Activated naive CD8-positive, alpha-beta T cell treated with anti-CD3 and anti-CD28 coated beads for 36 hours (primary cell): Measurements from ENCODE around the gene CEP135. TPM values are rescaled to one million over a fixed set of nuclear protein-coding genes. Genes with fewer than 3 reads are reported as not detected.

Experiments used
- DNase-seq: peaks from one replicate; pipeline ENCODE4 v3.0.0; 2021
- H3K27ac Mint-ChIP-seq: one replicate; pipeline ENCODE4 v1.8.0; 2022; ENCODE audit warnings: mild to moderate bottlenecking, moderate library complexity, mixed read lengths
- H3K27me3 Mint-ChIP-seq: one replicate; pipeline ENCODE4 v1.8.0; 2022; ENCODE audit warnings: mild to moderate bottlenecking, mixed read lengths
- H3K36me3 Mint-ChIP-seq: one replicate; pipeline ENCODE4 v1.8.0; 2021; ENCODE audit warnings: mild to moderate bottlenecking, mixed read lengths
- H3K4me1 Mint-ChIP-seq: one replicate; pipeline ENCODE4 v1.8.0; 2021; ENCODE audit warnings: mixed read lengths
- H3K4me3 Mint-ChIP-seq: one replicate; pipeline ENCODE4 v1.8.0; 2022; ENCODE audit warnings: mild to moderate bottlenecking, moderate library complexity, mixed read lengths
- H3K9me3 Mint-ChIP-seq: one replicate; pipeline ENCODE4 v1.8.0; 2022; ENCODE audit warnings: mixed read lengths
- total RNA-seq, 2 experiments: library from RNA; stranded (reverse); gene quantifications; one replicate each; pipeline ENCODE4 v1.2.3, GENCODE V29; 2021

CEP135 gene
- total RNA-seq, 2 experiments from 2014 or later: 14.6 to 16.6 TPM

DNA sequence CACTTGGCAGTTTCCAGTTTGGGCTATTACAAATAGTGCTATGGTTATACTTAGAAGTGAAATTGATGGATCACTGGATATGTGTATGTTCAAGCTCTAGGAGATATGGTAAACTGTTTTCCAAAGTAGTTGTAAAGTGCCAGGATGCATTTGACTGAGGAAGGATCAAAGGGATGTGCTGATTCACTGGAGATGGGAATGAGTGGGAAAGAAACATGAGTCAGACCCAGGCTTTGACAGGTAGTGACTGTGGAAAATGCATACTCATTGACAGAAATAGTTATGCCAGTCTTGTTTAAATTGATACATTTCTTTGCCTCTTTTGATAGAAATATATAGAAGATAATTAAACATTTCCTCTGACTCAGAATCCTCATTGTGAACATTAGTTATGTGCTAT, 77.9 kb downstream of the CEP135 start:
- H3K27me3 Mint-ChIP-seq: no peaks in the 10 kb centered on the region
- H3K36me3 Mint-ChIP-seq: peaks cover 47% of the 10 kb centered on the region
- no peaks in the 10 kb centered on the region for H3K4me1 Mint-ChIP-seq
- no peak for DNase-seq
- H3K27ac Mint-ChIP-seq: no peak overlapping the region
- peaks cover 2% of the 10 kb centered on the region for H3K9me3 Mint-ChIP-seq
- H3K4me3 Mint-ChIP-seq: no peak overlapping the region

DNA sequence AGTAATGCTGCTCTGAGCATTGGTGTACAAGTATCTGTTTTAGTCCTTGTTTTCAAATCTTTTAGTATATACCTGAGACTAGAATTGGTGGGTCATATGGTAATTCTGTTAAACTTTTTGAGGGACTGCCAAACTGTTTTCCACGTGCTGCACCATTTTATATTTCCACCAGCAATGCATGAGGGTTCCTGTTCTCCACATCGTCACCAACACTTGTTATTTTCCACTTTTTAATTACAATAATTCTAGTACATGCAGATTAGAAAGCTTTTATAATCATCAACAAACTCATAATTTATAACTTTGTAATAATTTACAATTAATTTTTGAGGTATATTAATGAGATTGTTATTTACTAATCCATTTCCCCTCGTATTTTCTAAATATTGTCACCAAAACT, 79.4 kb downstream of the CEP135 start:
- H3K27ac Mint-ChIP-seq: no peak overlapping the region
- no peak overlapping the region for H3K4me3 Mint-ChIP-seq
- no peaks in the 10 kb centered on the region for H3K4me1 Mint-ChIP-seq
- DNase-seq: no peak
- no peaks in the 10 kb centered on the region for H3K27me3 Mint-ChIP-seq
- H3K9me3 Mint-ChIP-seq: peaks cover 2% of the 10 kb centered on the region
- H3K36me3 Mint-ChIP-seq: peaks cover 44% of the 10 kb centered on the region

DNA sequence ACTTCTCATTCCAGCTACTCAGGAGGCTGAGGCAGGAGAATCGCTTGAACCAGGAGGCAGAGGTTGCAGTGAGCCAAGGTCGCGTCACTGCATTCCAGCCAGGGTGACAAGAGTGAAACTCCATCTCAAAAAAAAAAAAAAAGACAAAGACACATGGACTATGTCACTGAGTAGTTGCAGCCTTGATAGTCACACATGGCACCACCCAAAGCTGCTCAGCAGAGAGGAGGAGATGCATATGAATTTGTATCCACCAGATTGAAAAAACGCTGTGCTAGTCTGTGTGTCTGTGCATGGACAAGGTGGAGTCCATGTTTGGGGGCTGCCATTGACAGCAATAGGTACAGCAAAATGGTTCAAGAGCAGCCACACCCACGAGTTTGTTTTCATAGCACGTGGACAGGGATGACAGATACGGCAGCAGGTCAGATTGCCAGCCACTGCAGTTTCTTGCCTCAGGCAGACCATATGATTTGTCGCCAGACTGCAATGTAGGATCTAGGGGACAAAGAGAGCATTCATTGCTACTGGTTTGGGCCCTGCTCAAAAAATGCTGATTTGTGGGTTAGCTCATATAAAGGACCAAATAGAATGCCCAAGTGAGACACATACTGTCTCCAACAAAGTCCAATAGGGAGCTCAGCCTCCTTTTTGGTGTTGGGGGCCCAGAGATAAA, 89.9 kb downstream of the CEP135 start:
- DNase-seq: no peak
- H3K4me1 Mint-ChIP-seq: no peaks in the 10 kb centered on the region
- no peak overlapping the region for H3K27ac Mint-ChIP-seq
- H3K36me3 Mint-ChIP-seq: no peaks in the 10 kb centered on the region
- peaks cover 20% of the 10 kb centered on the region for H3K27me3 Mint-ChIP-seq
- peaks cover 5% of the 10 kb centered on the region for H3K9me3 Mint-ChIP-seq
- no peak overlapping the region for H3K4me3 Mint-ChIP-seq

DNA sequence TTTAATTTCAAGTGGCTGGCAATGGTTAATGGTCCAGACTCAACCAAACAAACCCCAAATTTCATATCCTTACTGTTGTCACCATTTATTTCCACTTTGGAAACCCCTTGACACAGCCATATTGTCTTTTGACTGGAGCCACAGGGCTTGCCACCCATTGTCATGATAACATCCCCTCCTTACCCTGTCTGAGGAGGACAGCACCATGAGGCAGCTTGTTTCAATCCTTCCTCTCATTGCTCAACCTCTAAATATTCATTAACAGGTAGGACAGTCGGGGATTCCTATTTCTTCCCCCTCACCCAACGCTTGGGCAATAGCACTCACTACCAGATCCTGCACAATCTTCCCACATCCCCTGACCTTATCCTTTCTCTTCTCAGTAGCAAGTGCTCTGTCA, 92.1 kb downstream of the CEP135 start:
- no peaks in the 10 kb centered on the region for H3K4me1 Mint-ChIP-seq
- H3K4me3 Mint-ChIP-seq: no peak overlapping the region
- no peak overlapping the region for H3K27ac Mint-ChIP-seq
- H3K9me3 Mint-ChIP-seq: no peaks in the 10 kb centered on the region
- peaks cover 28% of the 10 kb centered on the region for H3K27me3 Mint-ChIP-seq
- DNase-seq: no peak
- no peaks in the 10 kb centered on the region for H3K36me3 Mint-ChIP-seq

DNA sequence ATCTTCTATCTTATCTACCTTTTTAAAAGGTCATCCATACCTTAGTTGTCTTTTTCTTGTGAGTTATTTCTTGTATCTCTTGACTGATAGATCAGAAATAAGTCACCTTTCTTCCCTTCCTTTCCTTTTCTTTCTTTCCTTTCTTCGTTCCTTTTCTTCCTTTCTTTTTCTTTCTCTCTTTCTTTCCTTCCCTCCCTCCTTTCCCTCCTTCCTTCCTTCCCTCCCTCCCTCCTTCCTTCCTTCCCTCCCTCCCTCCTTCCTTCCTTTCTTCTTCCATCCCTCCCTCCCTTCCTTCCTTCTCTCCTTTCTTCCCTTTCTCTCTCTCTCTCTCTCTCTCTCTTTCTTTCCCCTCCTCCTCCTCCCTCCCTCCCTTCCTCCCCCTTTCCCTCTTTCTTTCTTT, 93.5 kb downstream of the CEP135 start:
- Mint-ChIP-seq H3K9me3 (no peaks in the 10 kb centered on the region), H3K4me3 (no peak overlapping the region), H3K27ac (no peak overlapping the region), H3K4me1 (no peaks in the 10 kb centered on the region), H3K36me3 (no peaks in the 10 kb centered on the region), H3K27me3 (peaks cover 42% of the 10 kb centered on the region)
- DNase-seq: no peak

DNA sequence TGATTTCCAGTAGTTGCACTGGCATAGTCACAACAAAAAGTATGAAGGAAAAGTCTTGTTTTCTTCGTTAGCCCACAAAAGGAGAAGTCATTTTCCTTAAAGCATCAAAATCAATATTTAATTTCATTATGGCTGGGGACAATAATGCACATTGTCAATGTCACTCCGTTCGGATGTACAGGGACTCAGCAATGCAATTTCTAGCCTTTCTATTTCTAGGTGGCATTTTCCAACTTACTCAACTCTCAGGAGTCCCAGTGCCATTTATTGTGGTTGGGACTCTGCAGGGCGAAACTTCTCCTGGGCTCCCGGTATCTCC, 99.6 kb downstream of the CEP135 start:
- no peak for DNase-seq
- Mint-ChIP-seq H3K27me3 (peaks cover 65% of the 10 kb centered on the region), H3K4me3 (peak overlapping the region; percentile 61), H3K36me3 (no peaks in the 10 kb centered on the region), H3K9me3 (no peaks in the 10 kb centered on the region), H3K27ac (no peak overlapping the region), H3K4me1 (peaks cover 12% of the 10 kb centered on the region)

DNA sequence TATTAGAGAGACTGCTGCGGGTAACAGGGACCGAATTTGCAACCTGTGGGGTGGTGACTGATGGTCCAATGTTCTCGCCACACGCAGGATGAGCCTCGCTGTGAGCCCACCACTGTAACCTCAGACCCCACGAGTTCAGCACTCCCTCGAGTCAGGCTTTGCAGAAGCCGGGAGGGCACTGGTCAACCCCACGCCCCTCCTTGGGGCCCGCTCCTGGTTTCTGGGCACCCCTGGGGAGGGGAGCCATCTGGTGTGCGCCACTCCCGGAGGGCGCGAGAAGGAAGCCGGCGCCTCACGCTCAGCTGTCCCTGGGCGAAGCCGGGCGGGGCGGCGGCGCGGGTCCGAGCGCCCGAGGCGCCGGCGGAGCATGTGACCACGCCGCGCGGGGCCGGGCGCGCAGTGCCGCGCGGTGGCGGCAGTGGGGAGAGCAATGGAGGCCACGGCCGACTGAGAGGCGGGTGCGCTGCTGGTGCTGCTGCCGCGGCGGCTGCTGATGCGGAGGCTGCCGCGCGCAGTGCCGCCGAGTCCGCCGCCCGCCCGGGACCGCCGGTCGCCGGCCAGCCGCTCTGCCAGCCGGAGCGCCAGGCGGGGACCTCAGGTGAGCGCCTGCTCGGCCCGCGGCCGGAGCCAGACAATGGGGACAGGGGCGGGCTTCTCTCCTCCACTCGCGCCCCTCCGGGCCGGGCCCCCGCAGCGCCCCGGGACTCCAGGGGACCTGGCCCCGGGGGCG, 100.1 kb downstream of the CEP135 start:
- H3K27me3 Mint-ChIP-seq: peaks cover 67% of the 10 kb centered on the region
- no peaks in the 10 kb centered on the region for H3K9me3 Mint-ChIP-seq
- H3K27ac Mint-ChIP-seq: no peak overlapping the region
- H3K36me3 Mint-ChIP-seq: no peaks in the 10 kb centered on the region
- peak; percentile 72 for DNase-seq
- H3K4me3 Mint-ChIP-seq: peak overlapping the region; percentile 61
- peaks cover 12% of the 10 kb centered on the region for H3K4me1 Mint-ChIP-seq

DNA sequence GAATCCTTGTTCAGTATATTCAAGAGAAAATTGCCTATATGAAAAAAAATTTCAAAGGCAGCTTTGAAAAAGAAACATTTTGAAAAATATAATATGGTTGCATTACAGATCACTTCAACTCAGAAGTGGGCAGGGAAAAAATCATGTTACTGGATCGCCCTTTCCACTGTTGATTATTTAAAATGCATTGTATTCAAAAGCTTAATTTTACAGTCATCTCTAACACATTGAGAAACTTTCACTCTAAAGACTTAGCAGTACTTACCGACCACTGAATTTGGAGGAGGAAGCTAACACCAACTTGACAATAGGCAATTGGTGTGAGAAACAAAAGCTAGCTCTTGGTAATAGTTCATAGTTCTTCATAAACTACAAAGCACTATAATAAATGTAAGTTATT, 101.9 kb downstream of the CEP135 start:
- H3K36me3 Mint-ChIP-seq: no peaks in the 10 kb centered on the region
- DNase-seq: no peak
- no peaks in the 10 kb centered on the region for H3K9me3 Mint-ChIP-seq
- H3K27ac Mint-ChIP-seq: no peak overlapping the region
- H3K4me3 Mint-ChIP-seq: no peak overlapping the region
- peaks cover 72% of the 10 kb centered on the region for H3K27me3 Mint-ChIP-seq
- H3K4me1 Mint-ChIP-seq: peaks cover 12% of the 10 kb centered on the region

DNA sequence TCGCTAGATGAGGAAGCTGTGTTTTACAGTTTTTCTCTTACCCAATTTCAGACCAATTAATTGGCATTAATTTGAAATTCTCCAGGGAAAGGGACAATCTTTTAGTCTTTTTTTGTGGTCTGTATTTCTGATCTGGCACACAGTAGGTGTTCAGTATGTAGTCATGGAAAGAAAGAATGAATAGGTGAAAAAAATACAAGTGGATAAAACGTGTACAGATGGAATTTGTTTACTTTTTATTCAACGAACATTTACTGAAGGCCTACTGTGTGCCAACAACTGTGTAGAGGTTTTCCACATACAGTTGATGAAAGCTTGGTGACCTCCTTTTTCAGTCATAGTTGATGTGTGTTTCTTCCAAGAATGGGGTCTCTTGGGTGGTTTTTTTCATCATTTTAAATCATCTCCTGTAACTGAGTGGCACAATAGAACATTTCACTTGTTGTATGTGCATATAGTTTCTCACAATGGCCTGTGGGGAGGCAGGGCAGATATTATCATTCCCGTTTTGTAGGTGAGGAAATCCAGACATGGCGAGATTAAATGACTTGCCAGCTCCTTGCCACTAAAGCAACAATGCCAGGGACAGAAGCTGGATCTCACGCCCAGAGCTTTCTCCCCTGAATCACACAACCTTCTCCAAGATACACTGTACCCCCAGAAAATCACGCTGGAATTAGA, 102.4 kb downstream of the CEP135 start:
- Mint-ChIP-seq H3K4me1 (peaks cover 12% of the 10 kb centered on the region), H3K9me3 (no peaks in the 10 kb centered on the region), H3K27ac (no peak overlapping the region), H3K36me3 (no peaks in the 10 kb centered on the region), H3K4me3 (no peak overlapping the region), H3K27me3 (peaks cover 73% of the 10 kb centered on the region)
- no peak for DNase-seq

DNA sequence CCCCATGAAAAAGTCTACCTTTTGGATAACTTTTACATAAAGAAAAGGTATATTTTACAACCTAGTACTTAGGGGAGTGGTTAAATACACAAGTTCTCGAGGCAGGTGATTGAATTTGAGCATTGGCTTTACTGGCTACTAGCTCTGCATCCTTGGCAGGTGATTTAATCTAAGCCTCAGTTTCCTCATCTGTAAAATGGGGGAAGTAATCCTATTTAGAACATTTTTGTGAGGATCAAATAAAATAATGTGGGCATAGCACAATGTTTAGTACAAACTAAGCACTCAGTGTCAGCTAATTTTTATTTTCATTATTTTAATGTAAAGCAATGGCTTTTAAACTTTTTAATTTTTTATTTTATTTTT, 102.9 kb downstream of the CEP135 start:
- H3K4me1 Mint-ChIP-seq: peaks cover 12% of the 10 kb centered on the region
- H3K9me3 Mint-ChIP-seq: no peaks in the 10 kb centered on the region
- H3K36me3 Mint-ChIP-seq: no peaks in the 10 kb centered on the region
- H3K27ac Mint-ChIP-seq: no peak overlapping the region
- H3K27me3 Mint-ChIP-seq: peaks cover 70% of the 10 kb centered on the region
- no peak overlapping the region for H3K4me3 Mint-ChIP-seq
- DNase-seq: no peak

DNA sequence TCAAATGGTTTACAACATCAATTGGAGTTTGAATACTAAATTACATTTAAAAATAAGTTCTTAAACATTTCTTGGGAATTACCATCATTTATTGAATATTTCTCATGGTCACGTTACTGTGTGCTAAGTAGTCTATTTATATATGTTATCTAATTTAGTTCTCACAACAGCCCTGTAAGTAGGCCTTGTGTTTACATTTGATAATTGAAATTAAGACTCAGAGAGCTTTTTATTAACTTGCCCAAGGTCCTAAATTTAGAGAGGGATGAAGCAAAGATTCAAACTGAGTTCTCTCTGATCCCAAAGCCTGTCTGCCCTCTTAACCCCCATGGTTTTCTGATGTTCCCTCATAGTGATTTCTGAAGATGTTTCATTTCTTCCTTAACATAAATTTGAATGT, 103.7 kb downstream of the CEP135 start:
- Mint-ChIP-seq H3K27ac (no peak overlapping the region), H3K4me1 (peaks cover 12% of the 10 kb centered on the region), H3K9me3 (no peaks in the 10 kb centered on the region), H3K27me3 (peaks cover 65% of the 10 kb centered on the region), H3K4me3 (no peak overlapping the region), H3K36me3 (no peaks in the 10 kb centered on the region)
- no peak for DNase-seq

DNA sequence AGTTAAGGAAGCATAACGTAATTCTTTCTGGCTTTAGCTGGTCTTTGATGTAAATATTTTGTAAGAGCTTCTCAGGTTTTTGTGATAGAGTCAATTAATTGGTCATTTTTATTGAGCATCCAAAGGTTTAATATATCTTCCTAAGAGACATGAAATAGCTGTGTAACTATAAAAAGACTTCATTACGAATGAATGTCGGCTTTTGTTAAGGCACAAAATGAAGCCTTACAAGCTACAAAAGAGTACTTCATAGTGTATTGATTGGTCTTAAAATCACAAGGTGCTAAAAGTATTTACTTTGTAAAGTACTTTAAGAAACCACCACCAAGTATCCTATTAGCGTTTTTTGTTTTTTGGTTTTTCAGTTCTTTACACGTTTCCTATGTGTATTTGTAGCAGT, 104.2 kb downstream of the CEP135 start:
- H3K4me1 Mint-ChIP-seq: peaks cover 12% of the 10 kb centered on the region
- H3K27ac Mint-ChIP-seq: no peak overlapping the region
- no peaks in the 10 kb centered on the region for H3K9me3 Mint-ChIP-seq
- no peak overlapping the region for H3K4me3 Mint-ChIP-seq
- DNase-seq: no peak
- peaks cover 61% of the 10 kb centered on the region for H3K27me3 Mint-ChIP-seq
- no peaks in the 10 kb centered on the region for H3K36me3 Mint-ChIP-seq

DNA sequence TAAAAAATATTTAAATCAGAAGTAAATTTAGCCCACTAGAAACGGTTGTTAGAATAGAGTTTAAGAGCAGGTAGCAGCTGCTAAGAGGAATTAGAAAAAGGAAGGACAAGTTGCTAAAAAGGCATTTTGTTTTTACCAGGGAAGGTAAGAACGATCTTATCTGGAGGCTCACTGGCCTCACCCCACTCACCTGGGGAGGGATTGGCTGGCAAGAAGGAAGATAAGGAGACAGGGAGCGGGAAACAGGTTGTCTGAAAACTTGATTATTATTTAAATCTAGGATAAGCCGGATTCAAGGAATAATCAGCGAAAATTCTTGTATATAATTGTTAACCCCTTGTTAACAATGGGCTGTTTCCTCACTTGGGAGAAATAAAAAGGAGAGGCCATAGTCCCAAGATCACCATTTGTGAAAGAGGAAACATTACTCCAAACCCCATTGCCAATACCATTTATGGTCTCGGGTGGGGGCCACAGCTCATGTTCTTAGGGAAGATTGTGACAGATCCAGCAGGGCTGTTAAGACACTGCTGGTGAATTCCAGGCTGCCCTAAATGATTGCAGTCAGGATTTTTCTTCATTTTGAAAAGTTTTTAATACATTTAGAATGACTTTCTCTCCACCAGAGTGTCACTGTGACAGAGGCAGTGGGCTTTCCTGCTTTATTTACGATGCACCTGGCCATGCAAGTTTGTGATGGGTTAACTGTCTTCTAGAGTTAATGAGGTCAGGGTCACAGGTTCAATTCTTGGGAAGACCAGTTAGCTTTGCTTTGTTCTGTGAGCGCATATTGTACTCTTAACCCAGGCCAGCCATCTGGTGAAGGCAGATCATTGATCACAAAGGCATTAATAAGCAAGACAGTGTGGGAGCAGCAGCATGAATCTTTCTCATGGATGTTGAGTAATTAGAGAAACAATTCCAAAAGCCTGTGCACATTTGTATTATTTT, 106.6 kb downstream of the CEP135 start:
- Mint-ChIP-seq H3K9me3 (no peaks in the 10 kb centered on the region), H3K27ac (no peak overlapping the region), H3K4me3 (no peak overlapping the region), H3K36me3 (no peaks in the 10 kb centered on the region), H3K27me3 (peaks cover 45% of the 10 kb centered on the region), H3K4me1 (peaks cover 3% of the 10 kb centered on the region)
- DNase-seq: no peak

DNA sequence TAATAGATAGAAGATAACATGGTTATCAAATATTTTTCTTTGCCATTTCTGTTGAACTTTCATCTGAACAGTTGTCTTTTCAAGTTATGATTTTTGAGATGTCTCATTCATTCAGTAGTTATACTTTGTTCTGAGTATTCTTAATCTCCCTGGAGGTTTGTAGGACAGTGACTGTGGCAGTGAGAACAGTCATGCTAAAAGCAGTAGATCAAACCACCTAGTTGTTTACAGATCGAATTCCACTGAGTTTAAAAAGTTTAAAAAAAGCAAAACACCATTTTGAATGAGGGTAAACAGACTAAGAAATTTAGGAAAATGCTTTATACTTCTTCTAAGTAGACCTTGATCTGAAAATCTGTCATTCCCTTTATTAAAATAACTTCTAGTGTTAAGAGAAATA, 107.2 kb downstream of the CEP135 start:
- no peak for DNase-seq
- Mint-ChIP-seq H3K27ac (no peak overlapping the region), H3K9me3 (no peaks in the 10 kb centered on the region), H3K4me3 (no peak overlapping the region), H3K36me3 (no peaks in the 10 kb centered on the region), H3K27me3 (peaks cover 38% of the 10 kb centered on the region), H3K4me1 (peaks cover 3% of the 10 kb centered on the region)

DNA sequence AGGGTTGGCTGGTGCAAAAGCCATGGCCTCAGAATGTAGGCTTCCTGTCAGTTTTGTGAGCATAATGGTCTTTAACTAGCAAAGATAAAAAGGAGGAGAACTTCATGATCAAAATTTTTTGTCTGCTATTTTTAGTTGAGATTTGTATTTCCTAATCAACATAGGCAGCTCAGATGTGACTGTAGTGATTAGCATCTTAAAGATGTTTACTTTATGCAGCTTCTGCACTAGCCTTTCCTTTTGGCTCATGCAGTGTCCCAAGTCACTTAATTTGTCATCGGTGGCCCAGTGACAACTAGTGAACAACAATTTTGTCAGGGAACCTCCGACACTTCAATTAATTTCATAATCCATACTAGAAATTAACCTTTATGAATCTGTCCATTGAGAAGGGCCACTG, 109.8 kb downstream of the CEP135 start:
- DNase-seq: no peak
- Mint-ChIP-seq H3K4me1 (no peaks in the 10 kb centered on the region), H3K36me3 (no peaks in the 10 kb centered on the region), H3K27ac (no peak overlapping the region), H3K9me3 (no peaks in the 10 kb centered on the region), H3K27me3 (peaks cover 25% of the 10 kb centered on the region), H3K4me3 (no peak overlapping the region)
